BE2C (cell line): Measurements from ENCODE around the gene INHBE.
A peak's percentile ranks its signal among the peaks of the same experiment; 100 is the strongest.

Experiments used
- DNase-seq: peaks from one replicate; pipeline ENCODE4 v3.0.0-alpha.2; 2020
- H3K27me3 ChIP-seq: fragments of 250-450 bp; sonication (Bioruptor Pico); 2 replicates; pipeline ENCODE4 v1.5.1; 2020; ENCODE audit warnings: mild to moderate bottlenecking
- H3K36me3 ChIP-seq: fragments of 250-450 bp; sonication (Bioruptor Pico); 2 replicates; pipeline ENCODE4 v1.5.1; 2020; ENCODE audit warnings: mild to moderate bottlenecking
- H3K4me1 ChIP-seq: fragments of 250-450 bp; sonication (Bioruptor Pico); 2 replicates; pipeline ENCODE4 v1.5.1; 2020
- H3K4me3 ChIP-seq: 2 replicates; pipeline ENCODE4 v1.5.1; 2011; ENCODE audit warnings: low read depth, low read length
- H3K9me3 ChIP-seq: fragments of 250-450 bp; sonication (Bioruptor Pico); 2 replicates; pipeline ENCODE4 v1.5.1; 2020
- TF ChIP-seq, protein P1 (sequence below): IDR thresholded peaks from 2 replicates; pipeline ENCODE4 v1.5.1; 2012; ENCODE audit warnings: mild to moderate bottlenecking, low read depth, low read length

The INHBE gene

GRCh38 chr12:57462912-57463253 lies 7.8 kb downstream of the INHBE start:
- Histone ChIP-seq H3K36me3 (no peaks in the 10 kb centered on the region), H3K4me3 (peak overlapping the region; percentile 65; the same call in 1 of the 2 replicates), H3K27me3 (peaks cover 50% of the 10 kb centered on the region), H3K4me1 (peaks cover 3% of the 10 kb centered on the region), H3K9me3 (no peaks in the 10 kb centered on the region)
- TF ChIP-seq, protein P1, sequence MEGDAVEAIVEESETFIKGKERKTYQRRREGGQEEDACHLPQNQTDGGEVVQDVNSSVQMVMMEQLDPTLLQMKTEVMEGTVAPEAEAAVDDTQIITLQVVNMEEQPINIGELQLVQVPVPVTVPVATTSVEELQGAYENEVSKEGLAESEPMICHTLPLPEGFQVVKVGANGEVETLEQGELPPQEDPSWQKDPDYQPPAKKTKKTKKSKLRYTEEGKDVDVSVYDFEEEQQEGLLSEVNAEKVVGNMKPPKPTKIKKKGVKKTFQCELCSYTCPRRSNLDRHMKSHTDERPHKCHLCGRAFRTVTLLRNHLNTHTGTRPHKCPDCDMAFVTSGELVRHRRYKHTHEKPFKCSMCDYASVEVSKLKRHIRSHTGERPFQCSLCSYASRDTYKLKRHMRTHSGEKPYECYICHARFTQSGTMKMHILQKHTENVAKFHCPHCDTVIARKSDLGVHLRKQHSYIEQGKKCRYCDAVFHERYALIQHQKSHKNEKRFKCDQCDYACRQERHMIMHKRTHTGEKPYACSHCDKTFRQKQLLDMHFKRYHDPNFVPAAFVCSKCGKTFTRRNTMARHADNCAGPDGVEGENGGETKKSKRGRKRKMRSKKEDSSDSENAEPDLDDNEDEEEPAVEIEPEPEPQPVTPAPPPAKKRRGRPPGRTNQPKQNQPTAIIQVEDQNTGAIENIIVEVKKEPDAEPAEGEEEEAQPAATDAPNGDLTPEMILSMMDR, result no peak
- no peak for DNase-seq

- H3K4me1 ChIP-seq, result peaks cover 3% of the 10 kb centered on the region; the same call in 1 of the 2 replicates
- peaks cover 67% of the 10 kb centered on the region for H3K27me3 ChIP-seq
- H3K4me3 ChIP-seq, result no peak overlapping the region
- TF ChIP-seq, protein P1, result no peak
- DNase-seq, result no peak
- H3K36me3 ChIP-seq, result no peaks in the 10 kb centered on the region
- H3K9me3 ChIP-seq, result no peaks in the 10 kb centered on the region
These were observed 9.5 kb downstream of the INHBE start for GRCh38 chr12:57464569-57464968.

DNA sequence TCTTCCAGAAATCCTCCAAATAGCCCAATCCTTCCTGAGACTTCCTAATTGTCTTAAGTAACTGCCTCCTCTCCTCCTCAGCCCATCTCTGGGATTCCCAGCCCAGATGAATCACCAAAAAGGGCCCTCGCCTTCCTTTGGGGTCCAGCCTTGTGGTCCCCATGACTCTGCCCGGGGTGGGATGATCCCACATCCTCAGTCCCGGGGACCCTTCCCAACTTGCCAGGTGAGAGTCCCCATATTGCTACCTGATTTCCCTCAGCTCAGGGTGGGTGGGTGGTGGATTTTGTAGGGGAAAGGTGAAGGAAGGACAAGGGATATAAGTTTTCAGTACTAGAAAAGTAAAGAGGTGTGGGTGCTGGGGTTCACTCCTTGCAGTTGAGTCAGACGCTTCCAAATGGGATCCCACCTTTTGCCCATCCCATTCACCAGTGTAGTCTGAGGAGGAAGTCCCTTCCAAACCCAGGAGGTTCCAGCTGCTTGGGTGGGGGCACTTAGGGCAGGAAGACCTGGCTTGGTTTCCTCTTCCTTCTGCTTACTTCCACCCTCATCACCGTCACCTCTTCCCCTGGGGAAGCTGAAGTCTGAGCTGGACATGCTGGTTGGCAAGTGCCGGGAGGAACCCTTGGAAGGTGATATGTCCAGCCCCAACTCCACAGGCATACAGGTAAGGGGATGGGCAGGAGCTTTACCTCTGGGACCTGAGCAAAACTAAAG lies 10.1 kb downstream of the INHBE start:
- Histone ChIP-seq H3K4me3 (no peak overlapping the region), H3K4me1 (peaks cover 3% of the 10 kb centered on the region; the same call in 1 of the 2 replicates), H3K9me3 (no peaks in the 10 kb centered on the region), H3K36me3 (no peaks in the 10 kb centered on the region), H3K27me3 (peaks cover 73% of the 10 kb centered on the region)
- DNase-seq, result no peak
- TF ChIP-seq, protein P1, result no peak

DNA sequence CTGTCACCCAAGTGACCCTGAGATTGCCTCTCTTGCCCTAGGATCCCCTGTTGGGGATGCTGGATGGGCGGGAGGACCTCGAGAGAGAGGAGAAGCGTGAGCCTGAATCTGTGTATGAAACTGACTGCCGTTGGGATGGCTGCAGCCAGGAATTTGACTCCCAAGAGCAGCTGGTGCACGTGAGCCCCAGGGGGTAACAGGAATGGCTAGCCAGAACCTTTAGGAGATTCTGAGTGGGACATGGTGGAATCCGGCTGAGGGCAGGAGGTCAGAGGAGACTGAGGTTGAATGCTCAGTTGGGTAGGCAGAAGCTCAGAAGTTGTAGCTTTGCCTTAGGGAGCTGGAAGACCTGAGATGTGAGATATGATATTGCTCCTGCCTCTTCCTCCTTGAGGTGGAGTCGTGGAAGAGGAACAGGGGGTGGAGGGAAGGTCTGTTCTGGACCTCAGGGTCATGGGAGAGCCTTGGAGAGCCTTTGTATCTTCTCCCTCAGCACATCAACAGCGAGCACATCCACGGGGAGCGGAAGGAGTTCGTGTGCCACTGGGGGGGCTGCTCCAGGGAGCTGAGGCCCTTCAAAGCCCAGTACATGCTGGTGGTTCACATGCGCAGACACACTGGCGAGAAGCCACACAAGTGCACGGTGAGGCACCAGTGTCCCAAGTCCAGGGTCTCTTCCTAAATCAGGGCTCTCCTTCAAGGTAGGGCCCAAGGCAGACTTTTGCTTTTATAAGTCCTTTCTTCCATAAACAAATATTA lies 10.8 kb downstream of the INHBE start:
- TF ChIP-seq, protein P1, result no peak
- H3K36me3 ChIP-seq, result no peaks in the 10 kb centered on the region
- H3K27me3 ChIP-seq, result peaks cover 77% of the 10 kb centered on the region
- H3K4me3 ChIP-seq, result no peak overlapping the region
- H3K9me3 ChIP-seq, result no peaks in the 10 kb centered on the region
- no peak for DNase-seq
- no peaks in the 10 kb centered on the region for H3K4me1 ChIP-seq

- Histone ChIP-seq H3K27me3 (peaks cover 87% of the 10 kb centered on the region), H3K9me3 (no peaks in the 10 kb centered on the region), H3K4me3 (no peak overlapping the region), H3K36me3 (no peaks in the 10 kb centered on the region), H3K4me1 (no peaks in the 10 kb centered on the region)
- no peak for DNase-seq
- TF ChIP-seq, protein P1, result no peak
These were observed 12.2 kb downstream of the INHBE start for GRCh38 chr12:57467212-57467874.

GRCh38 chr12:57467915-57468314 lies 12.8 kb downstream of the INHBE start:
- TF ChIP-seq, protein P1, result no peak
- H3K4me1 ChIP-seq, result no peaks in the 10 kb centered on the region
- H3K4me3 ChIP-seq, result no peak overlapping the region
- no peaks in the 10 kb centered on the region for H3K9me3 ChIP-seq
- peaks cover 92% of the 10 kb centered on the region for H3K27me3 ChIP-seq
- H3K36me3 ChIP-seq, result no peaks in the 10 kb centered on the region
- DNase-seq, result no peak
